Activated naive CD8-positive, alpha-beta T cell treated with anti-CD3 and anti-CD28 coated beads, Interleukin-2, amount 50 U/mL, for 16 hours (primary cell): Measurements from ENCODE around the gene C6orf136.

Experiments
- DNase-seq: peaks from one replicate; pipeline ENCODE4 v3.0.0-alpha.2; 2020; ENCODE audit warnings: low read depth, low spot score

C6orf136 gene

DNA sequence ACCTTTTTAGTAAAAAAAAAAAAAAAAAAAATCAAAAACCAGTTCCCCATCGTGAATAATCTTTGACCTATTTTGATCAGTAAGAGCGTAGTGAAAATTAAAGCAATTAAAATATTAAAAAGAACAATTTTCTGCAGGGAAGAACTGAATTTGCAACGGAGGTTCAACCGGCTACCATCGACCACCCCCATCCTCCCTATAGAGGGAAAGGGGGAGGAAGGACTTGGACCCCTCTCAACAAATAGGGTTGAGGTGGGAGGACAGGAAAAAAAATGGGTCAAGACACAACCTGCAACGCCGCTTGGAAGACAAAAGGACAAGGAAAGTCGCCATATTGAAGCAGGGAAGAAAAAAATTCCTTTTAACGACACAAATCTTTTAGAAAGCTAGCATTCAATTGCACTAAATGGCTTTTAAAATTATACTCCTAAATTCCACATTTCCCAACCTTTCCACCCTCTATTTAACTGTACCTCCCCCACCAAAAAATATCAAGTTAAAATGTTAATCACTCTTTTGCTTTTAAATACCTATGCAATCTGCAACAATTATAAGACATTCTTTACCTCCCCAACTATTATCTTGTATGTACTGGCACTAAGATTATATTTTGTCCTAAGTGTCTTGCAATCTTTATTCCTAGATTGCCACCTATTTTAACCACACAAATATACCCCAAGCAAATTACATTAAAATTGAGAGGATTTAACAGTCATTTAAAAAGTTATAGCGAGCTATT is 31.5 kb upstream of the C6orf136 start:
- DNase-seq, result no peak

DNA sequence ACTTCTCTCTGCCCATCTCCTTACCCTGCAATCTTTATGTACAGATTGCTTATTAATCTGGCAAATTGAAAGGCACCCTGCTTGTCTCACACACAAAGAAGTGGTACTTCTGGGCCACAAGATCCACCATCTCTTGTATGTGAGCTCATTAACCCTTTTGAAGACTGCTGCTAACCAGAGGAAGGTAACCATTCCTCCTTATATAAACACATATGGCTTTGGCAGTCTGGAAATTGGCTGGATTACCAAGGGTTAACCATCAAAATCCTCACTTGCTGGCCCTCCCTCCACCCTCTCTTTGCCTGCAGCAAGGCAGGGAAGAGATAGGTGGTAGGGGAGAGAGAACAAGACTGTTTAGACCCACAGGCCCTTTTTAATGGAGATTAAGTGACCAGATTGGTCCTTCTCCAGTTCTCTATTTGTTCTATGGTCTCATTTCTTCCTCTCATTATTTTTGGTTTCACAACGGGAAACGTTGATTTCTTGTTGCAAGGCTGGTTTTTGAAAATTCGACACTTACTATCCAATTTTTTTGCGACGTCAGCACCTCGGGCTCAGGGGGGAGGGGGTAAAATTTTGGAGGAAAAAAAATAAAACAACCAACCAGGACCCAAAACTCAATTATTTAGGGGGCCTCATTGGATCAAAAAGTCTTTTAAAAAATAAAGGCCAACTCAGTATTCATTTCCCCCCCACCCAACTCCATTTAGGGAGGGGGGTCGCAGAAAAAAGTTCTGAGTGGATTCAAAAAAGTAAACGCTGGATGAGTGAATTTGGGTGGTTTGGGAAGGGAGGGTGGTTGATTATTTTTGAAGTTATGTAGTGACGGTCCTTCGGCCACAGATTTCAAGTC is 30.7 kb upstream of the C6orf136 start:
- no peak for DNase-seq

DNA sequence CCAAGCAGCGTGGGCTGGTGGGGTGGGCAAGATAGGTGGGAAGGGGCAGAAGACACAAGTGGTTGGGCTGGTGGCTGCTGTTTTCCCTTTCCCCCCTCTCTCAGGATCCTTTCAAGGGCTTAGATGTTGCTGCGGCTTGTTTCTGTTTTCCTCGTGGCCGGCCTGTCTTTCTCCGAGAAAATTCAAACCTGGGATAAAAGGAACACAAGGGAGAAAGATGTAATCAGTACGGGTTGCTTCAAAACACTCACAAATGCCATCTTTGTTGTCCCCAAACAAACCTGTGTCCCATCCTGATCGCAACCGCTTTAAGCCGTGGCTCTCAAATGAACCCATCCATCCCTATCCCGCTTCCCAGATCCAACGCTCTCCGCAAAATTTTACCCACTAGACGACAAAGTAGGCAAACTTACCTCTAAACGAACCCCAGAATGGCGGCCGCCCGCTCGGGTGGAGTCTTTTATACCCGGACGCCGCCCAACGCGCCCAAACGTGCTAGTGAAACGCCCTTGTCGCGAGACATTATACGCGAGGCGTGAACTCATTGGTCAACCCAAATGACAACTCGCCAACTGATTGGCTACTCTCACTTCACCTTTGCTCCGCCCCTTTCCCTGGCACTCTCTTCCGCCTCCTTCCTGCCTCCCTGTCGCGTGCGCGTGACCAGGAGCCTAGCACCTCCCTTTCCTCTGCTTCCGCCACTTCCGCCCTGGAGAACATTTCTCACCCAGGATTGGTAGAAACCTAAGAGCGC is 29.9 kb upstream of the C6orf136 start, which contains the start of gene PPP1R10:
Gene PPP1R10 (minus strand): TSS at position 433 of the 754 bp plus-strand sequence. CDS start 7,299 bp downstream, outside the sequence.
- peak; percentile 96 for DNase-seq

DNA sequence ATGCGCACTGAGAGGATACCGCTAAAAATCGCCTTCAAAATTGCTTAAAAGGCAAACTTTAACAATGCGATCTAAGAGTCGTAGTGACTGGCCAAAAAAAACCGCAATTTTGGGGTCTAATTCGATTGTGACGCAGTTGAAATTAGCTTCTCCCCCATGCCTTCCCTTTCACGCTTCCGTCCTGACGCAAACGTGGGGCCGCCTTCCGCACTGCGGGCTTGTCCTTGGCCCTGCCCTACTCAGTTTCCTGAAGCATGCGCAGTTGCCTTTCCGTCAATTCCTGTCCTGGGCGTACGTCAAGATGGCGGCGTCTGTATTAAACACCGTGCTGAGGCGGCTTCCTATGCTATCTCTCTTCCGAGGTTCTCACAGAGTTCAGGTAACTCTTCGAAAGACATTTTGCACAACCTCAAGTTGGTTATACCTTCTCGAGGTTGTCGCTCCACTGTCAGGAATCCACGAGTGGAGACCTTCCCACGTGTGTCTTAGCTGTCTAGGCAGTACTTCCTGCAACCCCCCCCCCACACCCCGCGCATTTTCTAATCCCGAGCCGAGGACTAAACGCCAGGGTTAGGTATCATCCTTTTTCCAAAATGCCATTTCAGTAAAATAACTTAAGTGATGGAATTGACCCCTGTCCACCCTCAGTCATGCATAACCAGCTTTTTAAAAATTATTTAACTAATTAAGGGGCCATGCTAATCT is 29.2 kb upstream of the C6orf136 start, which contains the start of gene MRPS18B:
Gene MRPS18B (plus strand): TSS at position 276 of the 705 bp plus-strand sequence. CDS start 26 bp downstream, at position 302.
- peak; percentile 95 for DNase-seq

DNA sequence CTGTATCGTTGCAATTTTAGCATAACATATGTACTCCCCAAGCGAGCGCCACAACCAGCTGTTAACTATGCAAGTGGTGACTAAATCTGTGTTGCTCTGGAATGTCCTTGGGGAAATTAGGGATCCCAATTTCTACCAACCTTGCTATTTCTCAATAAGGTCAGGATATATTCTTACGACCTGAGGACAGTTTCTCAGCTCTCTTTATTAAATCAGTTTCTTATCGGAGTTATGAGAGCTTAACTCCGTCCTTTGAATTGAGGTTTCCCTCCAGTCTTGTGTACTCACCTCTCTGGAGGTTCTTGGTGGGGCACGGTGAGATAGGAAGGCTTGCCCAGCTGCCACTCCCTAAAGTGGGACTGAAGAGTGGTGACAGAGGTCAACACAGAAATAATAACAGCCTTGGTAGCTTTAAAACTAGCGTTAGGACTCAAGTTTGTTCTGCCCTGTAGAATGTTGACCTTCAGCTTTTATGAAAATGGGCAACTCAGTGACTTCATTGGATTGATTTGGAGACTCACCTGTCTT is 28.6 kb upstream of the C6orf136 start:
- no peak for DNase-seq

DNA sequence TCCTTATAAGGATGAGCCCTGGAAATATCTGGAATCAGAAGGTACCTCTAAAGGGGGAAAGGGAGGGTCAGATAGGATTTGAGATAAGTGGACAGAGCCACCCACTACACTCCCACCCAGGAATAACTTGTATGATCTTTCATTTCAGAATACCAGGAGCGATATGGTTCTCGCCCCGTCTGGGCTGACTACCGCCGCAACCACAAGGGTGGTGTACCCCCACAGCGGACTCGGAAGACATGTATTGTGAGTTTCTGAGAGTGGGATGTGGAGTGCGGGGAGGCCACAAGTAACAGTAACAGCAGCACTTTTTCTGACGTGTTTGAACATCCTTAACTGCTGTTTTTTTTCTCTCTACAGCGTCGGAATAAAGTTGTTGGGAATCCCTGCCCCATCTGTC is 27.4 kb upstream of the C6orf136 start:
- DNase-seq, result no peak

DNA sequence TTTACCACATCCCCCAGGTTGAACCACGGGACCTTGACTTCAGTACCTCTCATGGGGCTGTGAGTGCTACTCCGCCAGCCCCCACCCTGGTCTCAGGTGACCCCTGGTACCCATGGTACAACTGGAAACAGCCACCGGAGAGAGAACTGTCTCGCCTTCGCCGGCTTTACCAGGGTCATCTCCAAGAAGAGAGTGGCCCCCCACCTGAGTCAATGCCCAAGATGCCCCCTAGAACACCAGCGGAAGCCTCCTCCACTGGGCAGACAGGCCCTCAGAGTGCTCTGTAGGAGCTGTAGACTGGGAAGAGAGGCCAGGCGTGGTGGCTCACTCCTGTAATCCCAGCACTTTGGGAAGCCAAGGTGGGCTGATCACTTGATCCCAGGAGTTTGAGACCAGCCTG is 21.4 kb upstream of the C6orf136 start:
- no peak for DNase-seq

DNA sequence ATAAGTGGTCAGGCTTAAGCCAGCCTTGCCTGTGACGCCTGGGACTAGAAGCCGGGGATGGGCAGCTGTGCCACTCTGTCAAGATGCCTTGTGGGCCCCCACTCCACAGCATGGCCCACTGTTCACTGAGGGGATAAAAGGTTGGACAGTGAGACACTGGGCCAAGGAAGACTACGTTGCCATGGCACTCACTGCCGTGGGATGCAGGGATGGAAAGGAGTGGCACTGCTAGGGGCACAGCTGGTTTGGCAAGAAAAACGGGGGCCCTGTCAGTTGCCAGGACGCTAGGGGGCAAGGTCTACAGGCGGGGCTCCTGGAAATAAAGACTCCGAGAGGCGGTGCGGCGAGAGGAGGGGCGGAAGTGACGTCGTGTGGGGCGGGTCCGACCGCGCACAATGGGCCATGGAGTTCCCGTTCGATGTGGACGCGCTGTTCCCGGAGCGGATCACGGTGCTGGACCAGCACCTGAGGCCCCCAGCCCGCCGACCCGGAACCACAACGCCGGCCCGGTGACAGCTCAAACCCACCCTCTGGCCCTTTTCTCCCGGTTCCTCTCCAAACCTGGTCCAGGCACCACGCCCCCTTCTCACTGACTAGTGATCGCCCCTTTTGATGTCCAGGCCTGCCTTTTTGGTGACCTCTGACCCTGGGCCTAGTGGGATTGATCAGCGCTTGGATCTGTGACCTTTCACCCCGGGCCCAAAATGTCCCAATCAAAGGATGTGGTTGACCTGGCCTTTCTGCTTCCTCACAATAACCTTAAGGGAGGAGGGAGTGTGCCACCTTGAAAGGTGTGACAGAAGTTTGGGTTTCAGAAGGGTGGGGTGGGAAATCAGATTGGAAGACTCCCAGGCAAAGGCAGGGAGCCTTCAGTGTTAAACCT is 20.2 kb upstream of the C6orf136 start, which contains the start of gene ATAT1:
Gene ATAT1 (plus strand): TSS at position 391 of the 883 bp plus-strand sequence.
- peak; percentile 83 for DNase-seq

DNA sequence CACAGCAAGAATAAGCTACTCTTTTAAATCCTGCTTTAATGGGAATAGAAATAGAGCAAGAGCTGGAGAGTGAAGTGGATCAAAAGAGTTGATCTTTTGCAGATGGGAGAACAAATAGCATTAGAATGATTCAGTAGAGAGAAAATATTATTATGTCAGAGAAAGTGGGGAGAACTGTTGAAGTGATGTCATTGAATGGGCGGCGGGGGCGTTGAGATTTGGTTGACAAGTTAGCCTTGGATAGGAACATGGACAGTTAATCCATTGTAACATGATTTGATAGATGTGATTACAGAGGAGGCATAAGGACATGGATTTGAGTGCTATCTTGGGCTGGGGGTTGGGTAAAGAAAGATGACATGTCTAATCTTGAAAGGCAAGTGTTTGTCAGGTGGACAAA is 11.1 kb upstream of the C6orf136 start:
- no peak for DNase-seq

DNA sequence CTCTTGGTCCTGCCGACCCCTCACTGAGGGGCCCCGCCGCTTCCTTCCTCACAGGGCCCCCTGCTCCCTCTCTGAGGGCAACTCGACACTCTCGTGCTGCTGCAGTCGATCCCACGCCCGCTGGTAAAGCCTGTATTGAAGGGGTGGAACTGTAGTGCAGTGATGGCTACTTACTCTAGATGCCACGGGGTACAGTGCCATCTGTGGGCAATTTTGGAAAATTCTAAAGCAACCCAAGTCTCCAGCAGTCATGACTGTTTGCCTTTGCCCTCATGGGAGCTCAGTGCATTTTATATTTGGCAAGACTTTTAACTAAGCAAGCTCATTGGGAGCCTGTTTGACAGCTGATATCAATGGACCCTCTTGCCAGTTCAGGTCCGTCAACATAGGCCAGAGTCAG is 6.5 kb upstream of the C6orf136 start:
- no peak for DNase-seq

DNA sequence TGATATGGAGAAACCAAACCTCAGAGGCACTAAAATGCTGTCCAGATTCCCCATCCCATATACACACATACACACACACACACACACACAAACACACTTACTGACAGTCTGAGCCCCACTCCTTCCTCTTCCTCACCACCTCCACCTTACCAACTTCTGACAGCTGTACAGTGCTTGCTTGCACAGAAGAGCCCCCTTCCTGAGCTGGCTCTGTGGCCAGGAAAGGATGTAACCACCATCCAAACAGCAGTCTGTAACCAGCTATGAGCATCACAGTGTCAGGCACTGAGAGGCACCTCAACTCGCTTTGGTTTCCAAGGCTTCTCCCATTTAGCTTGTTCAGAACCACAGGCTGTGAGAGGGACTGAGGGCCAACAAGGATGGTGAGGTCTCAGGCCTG is 5.9 kb upstream of the C6orf136 start:
- DNase-seq, result no peak

DNA sequence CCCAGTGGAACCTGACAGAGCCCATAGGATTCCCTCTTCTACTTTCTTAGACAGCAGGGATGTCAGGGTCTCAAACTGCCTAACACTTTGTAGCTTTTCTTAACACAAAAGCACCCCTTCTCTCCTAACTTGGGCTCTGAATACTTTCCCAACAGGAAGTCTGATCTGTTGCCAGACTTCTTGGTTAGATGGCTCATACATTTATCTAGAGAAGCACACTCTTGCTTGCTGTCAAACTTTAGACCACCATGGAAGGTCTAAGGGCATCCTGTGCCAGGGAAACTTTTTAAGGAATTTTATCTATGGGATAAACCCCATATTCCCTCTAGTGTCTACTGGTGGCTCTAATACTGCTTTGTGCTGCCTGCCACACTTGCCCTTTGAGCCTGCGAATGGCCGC is 3.3 kb upstream of the C6orf136 start:
- DNase-seq, result no peak

DNA sequence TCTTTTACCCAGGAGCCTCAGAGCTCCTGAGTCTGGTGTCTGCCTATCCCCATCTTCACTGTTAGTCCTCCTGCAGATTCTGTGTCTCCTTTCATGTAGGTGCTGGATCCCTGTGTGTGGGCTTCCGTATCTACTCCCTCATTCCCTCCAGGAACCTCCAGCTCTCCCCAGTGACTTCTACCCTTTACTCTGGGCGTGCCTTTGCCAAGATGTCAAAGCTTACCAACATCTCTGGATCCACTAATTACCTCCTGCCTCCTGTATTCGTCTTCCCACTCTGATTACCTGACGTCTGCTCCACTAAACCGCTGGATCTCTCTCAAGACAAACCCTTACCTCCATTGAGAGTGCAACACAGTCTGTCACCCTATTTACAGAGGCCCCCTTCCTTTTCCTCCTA is 2.2 kb upstream of the C6orf136 start:
- no peak for DNase-seq

DNA sequence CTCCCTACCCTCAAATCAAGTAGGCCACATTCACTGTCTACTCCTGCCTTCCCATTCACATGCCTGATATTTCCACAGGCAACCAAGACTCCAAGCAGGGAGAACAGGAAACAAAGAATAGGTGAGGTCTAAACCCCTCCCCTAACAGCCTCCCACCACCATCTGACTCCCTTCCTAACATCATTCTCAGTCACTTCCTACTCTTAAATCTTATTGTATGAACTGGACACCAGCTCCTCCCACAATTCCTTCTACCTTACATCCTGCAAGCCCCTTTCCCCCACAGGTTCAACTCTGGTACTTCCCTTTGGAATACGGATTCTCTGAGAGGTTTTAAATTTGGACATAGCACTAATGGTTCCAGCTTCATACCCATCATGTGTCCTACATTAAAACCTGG is 944 bp upstream of the C6orf136 start:
- no peak for DNase-seq

DNA sequence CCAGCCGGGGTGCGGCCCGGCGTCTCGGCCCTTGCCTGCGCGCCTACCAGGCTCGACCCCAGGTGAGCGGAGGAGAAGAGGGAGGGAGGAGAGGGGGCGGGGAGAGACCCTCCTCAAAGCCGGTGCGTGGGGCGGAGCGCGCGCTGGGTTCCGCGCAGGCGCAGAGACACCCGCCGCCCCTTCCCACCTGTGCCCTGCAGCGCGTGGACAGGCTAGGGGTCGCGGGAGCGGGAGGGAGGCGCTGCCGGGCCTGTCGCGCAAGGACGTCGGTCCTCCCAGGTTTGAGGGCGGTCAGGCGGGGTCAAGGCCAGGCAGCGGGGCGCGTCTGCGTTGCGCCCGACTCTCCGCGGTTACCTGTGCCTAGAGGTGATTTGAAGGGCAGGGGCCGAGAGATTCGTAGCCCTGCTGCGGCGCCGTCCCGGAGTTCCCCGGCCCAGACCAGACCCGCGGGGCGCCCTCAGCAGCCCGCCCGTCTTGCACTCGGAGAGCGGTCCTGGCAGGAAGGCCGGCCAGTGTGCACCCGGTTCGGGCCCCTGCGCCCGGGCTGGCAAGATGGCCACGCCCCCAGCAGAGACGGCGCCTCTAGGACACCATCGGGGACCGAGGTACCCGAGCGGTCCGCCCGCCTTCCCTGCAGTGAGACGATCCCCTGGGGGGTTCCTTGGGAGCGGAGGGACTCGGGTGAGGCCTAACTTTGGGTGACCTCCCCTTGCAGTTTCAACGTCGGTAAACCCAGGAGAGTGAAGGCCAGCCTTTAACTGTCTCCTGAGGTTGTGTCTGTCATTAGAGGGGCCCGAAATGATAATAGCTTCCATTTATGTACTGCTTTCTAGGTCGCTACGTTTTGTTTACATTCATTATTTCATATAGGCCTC is 546 bp downstream of the C6orf136 start:
- peak; percentile 52 for DNase-seq

DNA sequence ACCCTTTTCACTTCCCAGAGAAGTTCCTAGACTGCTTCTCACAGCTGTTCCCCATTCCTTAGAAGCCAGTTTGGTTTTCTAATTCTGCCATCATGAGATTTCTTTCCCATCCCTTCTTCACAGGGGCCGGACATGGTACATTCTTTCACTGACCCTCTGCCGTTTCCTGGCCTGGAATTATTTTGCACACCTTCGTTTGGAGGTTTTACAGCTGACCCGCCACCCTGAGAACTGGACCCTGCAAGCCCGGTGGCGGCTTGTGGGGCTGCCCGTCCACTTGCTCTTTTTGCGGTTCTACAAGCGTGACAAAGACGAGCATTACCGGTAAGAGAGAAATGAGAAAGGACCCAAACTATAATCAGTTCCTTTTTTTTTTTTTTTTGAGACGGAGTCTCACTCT is 4.2 kb downstream of the C6orf136 start:
- DNase-seq, result no peak

DNA sequence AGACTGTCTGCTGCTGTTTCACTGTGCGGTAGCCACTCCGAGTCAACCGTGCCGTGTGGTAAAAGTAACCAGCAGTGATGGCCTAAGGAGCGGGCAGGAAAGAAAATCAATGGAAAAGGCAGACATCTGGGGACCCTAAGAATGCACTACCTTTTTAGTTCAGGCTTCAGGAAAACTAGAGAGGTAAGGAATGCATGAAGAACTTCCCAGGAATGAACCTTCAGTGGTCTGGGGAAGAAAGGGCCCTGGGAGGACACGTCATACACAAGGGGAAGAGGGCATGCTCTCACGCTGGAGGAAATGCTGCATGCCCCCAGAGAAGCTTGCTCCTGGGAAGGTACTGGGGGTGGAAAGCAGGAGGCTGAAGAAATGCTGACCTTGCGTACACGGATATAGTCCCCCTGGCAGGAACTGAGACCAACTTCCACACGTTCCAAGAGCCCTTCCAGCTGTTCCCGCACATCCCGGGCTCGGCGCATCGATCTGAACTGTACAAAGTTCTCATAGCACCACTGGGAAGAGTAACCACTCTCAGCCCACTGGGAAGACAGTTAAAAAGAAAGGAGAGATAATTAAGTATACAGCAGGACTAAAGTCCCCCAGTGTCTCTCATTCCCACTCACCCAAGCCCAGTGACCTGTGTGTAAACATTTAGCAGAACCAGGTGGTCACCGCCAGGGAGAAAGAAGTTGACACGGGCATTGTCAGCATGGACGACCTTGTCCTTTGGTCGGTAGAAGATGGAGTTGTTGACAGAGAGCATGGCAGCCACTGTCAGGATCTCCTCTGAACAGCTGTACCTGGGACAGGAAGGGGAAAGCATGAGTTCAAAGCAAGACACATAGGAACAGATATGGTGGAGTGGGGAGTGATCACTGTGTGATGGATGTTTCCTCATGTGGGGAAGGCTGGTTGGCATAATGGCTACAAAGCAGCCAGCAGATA is 8.1 kb downstream of the C6orf136 start:
- DNase-seq, result no peak

DNA sequence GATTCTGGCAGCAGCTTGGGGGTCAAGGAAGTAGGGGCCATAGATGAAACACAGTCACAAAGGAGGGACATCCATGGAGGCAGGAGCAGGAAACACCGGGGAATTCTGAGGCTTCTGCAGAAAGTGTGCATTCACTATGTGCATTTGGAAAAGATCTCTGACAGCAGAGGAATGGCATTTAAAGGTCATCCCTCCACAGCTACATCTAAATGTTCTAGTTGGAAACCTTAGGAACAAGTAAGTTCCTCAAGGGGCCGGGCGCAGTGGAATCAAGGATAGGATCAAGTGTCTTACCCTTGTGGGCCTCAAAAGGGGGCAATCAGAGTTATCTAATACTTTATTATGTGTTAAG is 8.8 kb downstream of the C6orf136 start:
- DNase-seq, result no peak
